KOPT-K1 (cell line): ENCODE results near the gene BRI3BP.

Experiments
- H3K27ac ChIP-seq: fragments of 200-600 bp; sonication (generic); 2 replicates; pipeline ENCODE4 v1.5.1; 2016; ENCODE audit warnings: antibody characterized with exemption, mild to moderate bottlenecking, low read depth, low read length; ENCODE audit not compliant: poor library complexity, severe bottlenecking
- H3K36me3 ChIP-seq: fragments of 200-600 bp; sonication (generic); 2 replicates; pipeline ENCODE4 v1.5.1; 2017; ENCODE audit warnings: antibody characterized with exemption, mild to moderate bottlenecking, low read length, moderate library complexity; ENCODE audit not compliant: insufficient read depth
- H3K9me3 ChIP-seq: fragments of 200-600 bp; sonication (generic); 2 replicates; pipeline ENCODE4 v1.5.1; 2017; ENCODE audit warnings: antibody characterized with exemption, low read length, mild to moderate bottlenecking; ENCODE audit not compliant: insufficient read depth, poor library complexity, severe bottlenecking

BRI3BP gene

GRCh38 chr12:124995200-124995961 is 1.9 kb downstream of the BRI3BP start:
- Histone ChIP-seq H3K9me3 (no peaks in the 10 kb centered on the region), H3K36me3 (peaks cover 22% of the 10 kb centered on the region), H3K27ac (peak overlapping the region; percentile 88)

- Histone ChIP-seq H3K36me3 (peaks cover 46% of the 10 kb centered on the region), H3K9me3 (no peaks in the 10 kb centered on the region), H3K27ac (no peak overlapping the region)
These were observed 5.3 kb downstream of the BRI3BP start for GRCh38 chr12:124998705-124999104.

- peaks cover 68% of the 10 kb centered on the region for H3K36me3 ChIP-seq
- H3K9me3 ChIP-seq = no peaks in the 10 kb centered on the region
- no peak overlapping the region for H3K27ac ChIP-seq
These were observed 8.2 kb downstream of the BRI3BP start for GRCh38 chr12:125001636-125002035.

GRCh38 chr12:125003021-125003420 is 9.6 kb downstream of the BRI3BP start:
- Histone ChIP-seq H3K27ac (no peak overlapping the region), H3K9me3 (no peaks in the 10 kb centered on the region), H3K36me3 (peaks cover 72% of the 10 kb centered on the region)

- H3K27ac ChIP-seq = no peak overlapping the region
- H3K9me3 ChIP-seq = no peaks in the 10 kb centered on the region
- peaks cover 69% of the 10 kb centered on the region for H3K36me3 ChIP-seq
These were observed 11.2 kb downstream of the BRI3BP start for GRCh38 chr12:125004621-125005020.

GRCh38 chr12:125005652-125006051 is 12.2 kb downstream of the BRI3BP start:
- no peak overlapping the region for H3K27ac ChIP-seq

GRCh38 chr12:125006365-125006764 is 12.9 kb downstream of the BRI3BP start:
- Histone ChIP-seq H3K27ac (no peak overlapping the region), H3K36me3 (peaks cover 80% of the 10 kb centered on the region), H3K9me3 (no peaks in the 10 kb centered on the region)

More at GRCh38 chr12:125005652-125006051, 12.2 kb downstream of the BRI3BP start:
- no peaks in the 10 kb centered on the region for H3K9me3 ChIP-seq
- peaks cover 77% of the 10 kb centered on the region for H3K36me3 ChIP-seq

- Histone ChIP-seq H3K36me3 (peaks cover 89% of the 10 kb centered on the region), H3K9me3 (no peaks in the 10 kb centered on the region), H3K27ac (no peak overlapping the region)
These were observed 20.5 kb downstream of the BRI3BP start for GRCh38 chr12:125013816-125014442.

- peaks cover 93% of the 10 kb centered on the region for H3K36me3 ChIP-seq
- H3K9me3 ChIP-seq = no peaks in the 10 kb centered on the region
- no peak overlapping the region for H3K27ac ChIP-seq
These were observed 21.1 kb downstream of the BRI3BP start for GRCh38 chr12:125014526-125014925.

- Histone ChIP-seq H3K9me3 (no peaks in the 10 kb centered on the region), H3K36me3 (peaks cover 96% of the 10 kb centered on the region), H3K27ac (no peak overlapping the region)
These were observed 22.4 kb downstream of the BRI3BP start for GRCh38 chr12:125015680-125016310.

GRCh38 chr12:125017801-125018200 is 24.4 kb downstream of the BRI3BP start:
- no peak overlapping the region for H3K27ac ChIP-seq
- H3K9me3 ChIP-seq = no peaks in the 10 kb centered on the region
- peaks cover 95% of the 10 kb centered on the region for H3K36me3 ChIP-seq

GRCh38 chr12:125018356-125018755 is 24.9 kb downstream of the BRI3BP start:
- Histone ChIP-seq H3K27ac (no peak overlapping the region), H3K9me3 (no peaks in the 10 kb centered on the region), H3K36me3 (peaks cover 95% of the 10 kb centered on the region)

- Histone ChIP-seq H3K27ac (no peak overlapping the region), H3K36me3 (peaks cover 94% of the 10 kb centered on the region)
These were observed 27.7 kb downstream of the BRI3BP start for GRCh38 chr12:125021096-125021495.

GRCh38 chr12:125021771-125022170 is 28.3 kb downstream of the BRI3BP start:
- no peaks in the 10 kb centered on the region for H3K9me3 ChIP-seq
- no peak overlapping the region for H3K27ac ChIP-seq
- H3K36me3 ChIP-seq = peaks cover 96% of the 10 kb centered on the region

More at GRCh38 chr12:125021096-125021495, 27.7 kb downstream of the BRI3BP start:
- no peaks in the 10 kb centered on the region for H3K9me3 ChIP-seq

- Histone ChIP-seq H3K36me3 (peaks cover 96% of the 10 kb centered on the region), H3K9me3 (no peaks in the 10 kb centered on the region), H3K27ac (no peak overlapping the region)
These were observed 29.6 kb downstream of the BRI3BP start for GRCh38 chr12:125023065-125023464.
